Measurements from ENCODE around the gene THOC5.

THOC5 gene

GRCh38 chr22:29470159-29470855 lies 83.2 kb downstream of the THOC5 start:
- DNase-seq: no peak

- DNase-seq: no peak
These were observed 83.8 kb downstream of the THOC5 start for GRCh38 chr22:29469755-29470154.

GRCh38 chr22:29464581-29464980 lies 89.0 kb downstream of the THOC5 start:
- no peak for DNase-seq

GRCh38 chr22:29463629-29464028 lies 89.9 kb downstream of the THOC5 start:
- DNase-seq: no peak

GRCh38 chr22:29461263-29461662 lies 92.3 kb downstream of the THOC5 start:
- DNase-seq: no peak

- no peak for DNase-seq
These were observed 93.8 kb downstream of the THOC5 start for GRCh38 chr22:29459773-29460172.

GRCh38 chr22:29458551-29458950 lies 95.0 kb downstream of the THOC5 start:
- no peak for DNase-seq

GRCh38 chr22:29457730-29458129 lies 95.8 kb downstream of the THOC5 start:
- no peak for DNase-seq

GRCh38 chr22:29456211-29456671 lies 97.3 kb downstream of the THOC5 start:
- no peak for DNase-seq

All from GF-D8 (cell line).